DND-41 (cell line): ENCODE measurements around the gene PIK3C3.

Experiments used
- ATAC-seq: fragments of 200-7000 bp; cut with Tn5 transposase; 3 replicates; pipeline ENCODE4 v1.9.1; 2021; ENCODE audit warnings: low read depth; ENCODE audit not compliant: insufficient read depth
- DNase-seq: peaks from one replicate; pipeline ENCODE4 v3.0.0-alpha.2; 2020
- H2AFZ ChIP-seq: 2 replicates; pipeline ENCODE4 v1.6.0; 2012; ENCODE audit warnings: low read depth, low read length
- H3K27ac ChIP-seq: 2 replicates; pipeline ENCODE4 v1.5.1; 2012; ENCODE audit warnings: low read length, inconsistent platforms
- H3K27me3 ChIP-seq: fragments of 200-600 bp; sonication (generic); 2 replicates; pipeline ENCODE4 v1.6.0; 2012; ENCODE audit warnings: low read length, mild to moderate bottlenecking, inconsistent platforms; ENCODE audit not compliant: insufficient read depth, poor library complexity
- H3K36me3 ChIP-seq: 2 replicates; pipeline ENCODE4 v1.5.1; 2012; ENCODE audit warnings: low read length, inconsistent platforms; ENCODE audit not compliant: insufficient read depth
- H3K4me1 ChIP-seq: 2 replicates; pipeline ENCODE4 v1.5.1; 2012; ENCODE audit warnings: mild to moderate bottlenecking, low read length; ENCODE audit not compliant: insufficient read depth
- H3K4me2 ChIP-seq: 2 replicates; pipeline ENCODE4 v1.6.0; 2012; ENCODE audit warnings: mild to moderate bottlenecking, moderate library complexity, low read length, inconsistent platforms; ENCODE audit not compliant: insufficient read depth
- H3K4me3 ChIP-seq, 2 experiments: fragments of 200-600 bp in 1 of 2; shearing (Covaris generic) in 1 of 2; 2 replicates each; pipeline ENCODE4 v1.5.1; 2012 to 2016; ENCODE audit warnings: inconsistent platforms in 2 of 2, low read length in 2 of 2, mild to moderate bottlenecking in 2 of 2, low read depth in 1 of 2, moderate library complexity in 1 of 2
- H3K79me2 ChIP-seq: 2 replicates; pipeline ENCODE4 v1.6.0; 2012; ENCODE audit warnings: low read length, inconsistent platforms; ENCODE audit not compliant: insufficient read depth
- H3K9ac ChIP-seq: 2 replicates; pipeline ENCODE4 v1.6.0; 2012; ENCODE audit warnings: low read depth, mild to moderate bottlenecking, inconsistent platforms, low read length, moderate library complexity
- H3K9me3 ChIP-seq: 2 replicates; pipeline ENCODE4 v1.5.1; 2012; ENCODE audit warnings: low read length, moderate library complexity, mild to moderate bottlenecking, inconsistent platforms; ENCODE audit not compliant: insufficient read depth, severe bottlenecking
- H4K20me1 ChIP-seq: 2 replicates; pipeline ENCODE4 v1.6.0; 2012; ENCODE audit warnings: low read length; ENCODE audit not compliant: insufficient read depth
- CTCF ChIP-seq: IDR thresholded peaks from 2 replicates; pipeline ENCODE4 v1.5.1; 2012; ENCODE audit warnings: borderline replicate concordance, low read length, moderate library complexity, mild to moderate bottlenecking; ENCODE audit not compliant: poor library complexity, severe bottlenecking; ENCODE audit errors: extremely low read depth
- EZH2 ChIP-seq: IDR thresholded peaks from 3 replicates; pipeline ENCODE4 v1.6.1; 2012; ENCODE audit warnings: borderline replicate concordance, low read depth, mild to moderate bottlenecking, moderate library complexity, low read length, inconsistent platforms; ENCODE audit not compliant: severe bottlenecking

PIK3C3 gene

GRCh38 chr18:41949206-41949920 is 5.7 kb upstream of the PIK3C3 start:
- Histone ChIP-seq H2AFZ (no peak overlapping the region), H3K4me1 (peaks cover 3% of the 10 kb centered on the region; the same call in 1 of the 2 replicates), H3K4me3 (no peak overlapping the region), H4K20me1 (no peaks in the 10 kb centered on the region), H3K27ac (no peak overlapping the region), H3K9ac (no peak overlapping the region), H3K4me2 (no peak overlapping the region), H3K9me3 (no peaks in the 10 kb centered on the region), H3K27me3 (peaks cover 4% of the 10 kb centered on the region), H3K79me2 (no peaks in the 10 kb centered on the region), H3K36me3 (no peaks in the 10 kb centered on the region)
- no peak for DNase-seq
- TF ChIP-seq EZH2 (no peak), CTCF (no peak)
- ATAC-seq: no peak

GRCh38 chr18:41955688-41956087 is 654 bp downstream of the PIK3C3 start:
- peak overlapping the region; percentile 72 for H2AFZ ChIP-seq
- no peaks in the 10 kb centered on the region for H3K9me3 ChIP-seq
- TF ChIP-seq CTCF: no peak
- no peak for TF ChIP-seq EZH2
- peaks cover 30% of the 10 kb centered on the region for H3K4me1 ChIP-seq
- H3K27ac ChIP-seq: peak overlapping the region; percentile 66
- no peaks in the 10 kb centered on the region for H4K20me1 ChIP-seq
- H3K4me3 ChIP-seq: peak overlapping the region; percentile 55 to 72
- ATAC-seq (no peak), DNase-seq (no peak)
- H3K79me2 ChIP-seq: peaks cover 54% of the 10 kb centered on the region
- H3K27me3 ChIP-seq: no peaks in the 10 kb centered on the region
- H3K4me2 ChIP-seq: peak overlapping the region; percentile 85
- H3K9ac ChIP-seq: peak overlapping the region; percentile 60
- H3K36me3 ChIP-seq: peaks cover 20% of the 10 kb centered on the region

GRCh38 chr18:41959045-41959444 is 4.0 kb downstream of the PIK3C3 start:
- no peaks in the 10 kb centered on the region for H3K9me3 ChIP-seq
- no peak overlapping the region for H3K9ac ChIP-seq
- no peak for ATAC-seq
- no peaks in the 10 kb centered on the region for H3K27me3 ChIP-seq
- no peak overlapping the region; the same call in 1 of the 2 replicates for H3K4me2 ChIP-seq
- H3K27ac ChIP-seq: no peak overlapping the region
- no peak overlapping the region for H3K4me3 ChIP-seq
- no peak for TF ChIP-seq EZH2
- TF ChIP-seq CTCF: no peak
- H3K79me2 ChIP-seq: peaks cover 76% of the 10 kb centered on the region
- no peaks in the 10 kb centered on the region for H4K20me1 ChIP-seq
- peaks cover 30% of the 10 kb centered on the region for H3K4me1 ChIP-seq
- H2AFZ ChIP-seq: no peak overlapping the region
- H3K36me3 ChIP-seq: peaks cover 42% of the 10 kb centered on the region
- DNase-seq: no peak
